HG03442 (cell line): ENCODE data around the gene CUL2.
"Not testable (repeated sequence)": the region's sequence is repeated elsewhere in the genome, so short reads cannot be mapped to it uniquely, and the experiment has no call there.

Experiments used
- ATAC-seq: cut with Tn5 transposase; IDR thresholded peaks from one replicate; pipeline ENCODE4 v1.9.1; 2021; ENCODE audit warnings: mild to moderate bottlenecking, moderate library complexity; ENCODE audit not compliant: unreplicated experiment

Gene CUL2

DNA sequence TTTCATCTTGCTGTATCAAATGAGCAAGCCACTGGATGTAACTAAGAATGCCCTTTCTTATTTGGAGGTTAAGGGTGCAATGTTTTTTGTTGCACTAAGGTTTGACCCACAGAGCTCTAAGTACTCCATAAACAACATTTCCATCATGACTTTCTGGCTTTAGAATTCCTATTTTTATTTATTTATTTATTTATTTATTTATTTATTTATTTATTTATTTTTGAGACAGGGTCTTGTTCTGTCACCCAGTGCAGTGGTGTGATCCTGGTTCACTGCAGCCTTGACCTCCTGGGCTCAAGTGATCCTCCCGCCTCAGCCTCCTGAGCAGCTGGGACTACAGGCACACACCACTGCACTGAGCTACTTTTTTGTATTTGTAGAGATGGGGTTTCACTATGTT, 9.9 kb downstream of the CUL2 start:
- not testable (repeated sequence) for ATAC-seq

GRCh38 chr10:35079763-35080162, 10.4 kb downstream of the CUL2 start:
- no peak for ATAC-seq

- no peak for ATAC-seq
Measured at GRCh38 chr10:35079265-35079664, 10.9 kb downstream of the CUL2 start.

DNA sequence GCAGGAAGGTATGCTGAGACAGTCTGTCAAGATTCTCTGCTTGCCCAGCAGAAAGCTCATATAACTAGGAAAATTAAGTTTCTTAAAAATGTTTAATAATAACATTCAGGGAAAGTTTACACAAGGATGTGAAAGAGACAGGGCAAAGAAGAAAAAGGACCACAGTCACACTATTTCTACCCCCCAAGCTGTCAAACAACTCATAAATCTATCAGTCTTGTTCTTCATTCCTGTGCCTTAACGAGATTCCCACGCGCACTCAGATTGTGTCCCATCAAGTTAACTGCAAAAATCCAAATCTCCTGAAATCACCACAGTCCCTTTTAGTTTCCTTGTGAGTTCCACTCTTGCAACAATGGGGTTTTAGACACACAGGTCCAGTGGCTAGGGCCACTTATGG, 14.9 kb downstream of the CUL2 start:
- no peak for ATAC-seq

DNA sequence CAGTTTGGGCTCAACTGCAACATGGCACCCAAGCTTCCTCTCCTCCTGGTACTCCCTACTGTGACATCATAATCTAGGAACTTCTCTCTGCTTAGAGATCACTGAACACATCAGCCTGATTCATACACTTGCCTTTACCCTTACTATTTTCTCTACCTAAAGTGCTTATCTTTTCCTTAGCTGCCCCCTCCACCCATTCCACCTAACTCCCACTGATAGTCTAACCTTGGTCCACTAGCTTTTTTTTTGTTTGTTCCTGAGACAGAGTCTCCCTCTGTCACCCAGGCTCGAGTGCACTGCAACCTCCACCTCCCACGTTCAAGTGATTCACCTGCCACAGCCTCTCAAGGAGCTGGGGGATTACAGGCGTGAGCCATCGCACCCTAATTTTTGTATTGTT, 15.9 kb downstream of the CUL2 start:
- no peak for ATAC-seq

GRCh38 chr10:35070521-35070920, 19.6 kb downstream of the CUL2 start:
- no peak for ATAC-seq

- no peak for ATAC-seq
Measured at GRCh38 chr10:35063837-35064454, 26.2 kb downstream of the CUL2 start.

DNA sequence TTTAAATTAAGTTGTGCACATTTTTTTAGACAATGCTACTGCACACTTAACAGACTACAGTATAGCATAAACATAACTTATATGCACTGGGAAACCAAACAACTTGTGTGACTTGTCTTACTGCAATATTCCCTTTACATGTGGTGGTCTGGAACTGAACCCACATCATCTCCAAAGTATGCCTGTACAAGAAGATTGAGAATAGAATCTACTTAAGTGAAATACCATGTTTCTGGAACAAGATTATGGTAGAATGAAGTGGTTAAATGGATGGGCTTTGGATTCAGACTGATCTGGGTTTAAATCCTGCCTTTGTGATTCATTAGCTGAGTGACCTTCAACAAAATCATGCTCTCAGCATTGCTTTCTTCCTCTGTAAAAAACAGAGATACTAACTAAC, 30.7 kb downstream of the CUL2 start:
- ATAC-seq = no peak

DNA sequence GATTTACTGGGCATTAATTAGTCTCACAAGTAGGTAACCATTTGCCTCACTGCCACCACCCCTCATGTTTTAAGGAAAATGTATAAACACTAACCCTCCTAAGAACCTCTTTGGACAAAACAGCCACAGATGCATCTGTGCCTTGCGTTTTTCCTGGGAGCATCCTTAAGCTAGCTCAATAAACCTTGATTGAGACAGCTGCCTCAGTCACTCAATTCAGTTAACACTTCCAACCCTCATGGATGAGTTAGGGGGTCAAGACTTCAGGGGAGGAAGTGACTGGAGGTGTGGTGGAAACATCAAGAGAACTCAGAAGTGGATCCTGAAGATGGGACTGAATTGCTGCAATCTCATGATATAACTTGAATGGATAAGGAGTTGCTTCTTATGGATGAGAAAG, 31.5 kb downstream of the CUL2 start:
- no peak for ATAC-seq

DNA sequence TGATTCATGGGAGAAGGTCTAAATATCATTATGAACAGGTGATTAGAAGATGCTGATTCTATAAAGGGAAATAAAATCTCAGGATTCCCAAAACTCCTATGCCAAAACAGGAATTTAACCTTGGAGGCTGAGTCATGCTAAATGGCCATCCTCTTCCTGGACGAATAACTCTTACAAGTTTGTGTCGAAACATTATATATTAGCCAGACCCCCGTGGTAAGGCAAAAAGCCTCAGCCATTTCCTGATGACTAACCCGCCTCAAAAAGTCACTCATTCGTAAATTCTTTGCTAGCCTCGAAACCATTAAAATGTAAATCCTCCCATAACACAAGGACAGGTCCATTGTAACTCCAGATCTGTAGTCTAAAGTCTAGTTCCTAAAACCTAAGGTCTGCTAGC, 32.0 kb downstream of the CUL2 start:
- peak; percentile 65 for ATAC-seq

GRCh38 chr10:35056686-35057085, 33.5 kb downstream of the CUL2 start:
- ATAC-seq = no peak

DNA sequence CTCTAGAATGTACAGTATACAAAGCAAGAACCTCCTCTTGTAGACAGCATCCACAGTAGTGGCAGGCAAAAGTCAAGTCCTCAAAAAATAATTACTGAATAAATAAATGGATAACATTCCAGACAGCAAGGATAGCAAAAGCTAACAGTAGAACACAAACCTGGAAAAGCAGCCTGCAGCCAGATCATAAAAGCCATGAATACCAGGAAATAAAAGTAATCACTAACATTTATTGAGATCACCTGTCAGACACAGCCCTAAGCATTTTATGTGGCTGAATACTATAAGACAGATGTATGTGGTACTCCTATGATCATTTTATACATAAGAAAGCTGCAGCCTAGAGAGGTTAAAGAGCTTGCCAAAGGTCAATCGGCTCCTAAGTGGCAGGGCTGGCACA, 34.0 kb downstream of the CUL2 start:
- ATAC-seq = no peak

DNA sequence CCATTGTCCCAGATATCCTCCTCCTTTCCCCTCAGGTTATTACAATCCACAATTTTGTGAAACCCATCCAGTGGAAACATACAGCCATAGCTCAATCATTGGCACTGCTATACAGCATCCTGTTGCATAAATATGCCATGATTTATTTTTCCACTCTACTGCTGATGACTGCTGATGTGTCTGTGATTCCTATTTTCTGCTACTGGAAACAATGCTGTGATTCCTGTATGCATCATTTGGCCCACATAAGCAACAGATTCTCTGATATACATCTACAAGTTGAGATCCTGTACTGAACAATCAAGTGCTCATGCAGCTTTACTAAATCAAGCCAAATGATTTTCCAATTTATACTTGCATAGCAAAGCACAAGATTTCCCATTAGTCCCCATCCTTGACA, 39.6 kb downstream of the CUL2 start:
- ATAC-seq = no peak

GRCh38 chr10:35046074-35046473, 44.1 kb downstream of the CUL2 start:
- ATAC-seq = no peak

GRCh38 chr10:35045275-35045674, 44.9 kb downstream of the CUL2 start:
- not testable (repeated sequence) for ATAC-seq

- ATAC-seq = no peak
Measured at GRCh38 chr10:35043796-35044344, 46.3 kb downstream of the CUL2 start.

DNA sequence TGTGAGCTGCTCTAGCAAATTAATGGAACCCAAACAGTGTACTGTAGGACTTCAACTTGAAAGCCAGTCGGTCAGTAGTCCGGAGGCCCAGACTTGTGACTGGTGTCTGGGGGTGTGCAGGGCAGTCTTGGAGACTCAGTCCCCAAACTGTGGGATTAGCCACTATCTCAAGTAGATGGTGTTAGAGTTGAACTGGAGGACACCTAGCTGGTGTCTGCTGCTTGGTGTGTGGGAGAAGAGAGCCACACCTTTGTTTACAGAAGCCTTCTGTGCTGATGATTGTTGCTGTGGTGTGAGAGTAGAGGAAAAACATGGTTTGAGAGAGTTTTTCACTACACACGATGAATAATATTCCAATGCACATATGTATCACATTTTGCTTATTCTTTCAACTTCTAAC, 47.4 kb downstream of the CUL2 start:
- ATAC-seq = no peak

GRCh38 chr10:35041502-35041879, 48.6 kb downstream of the CUL2 start:
- ATAC-seq = no peak

- ATAC-seq = no peak
Measured at GRCh38 chr10:35040760-35041501, 49.2 kb downstream of the CUL2 start.

DNA sequence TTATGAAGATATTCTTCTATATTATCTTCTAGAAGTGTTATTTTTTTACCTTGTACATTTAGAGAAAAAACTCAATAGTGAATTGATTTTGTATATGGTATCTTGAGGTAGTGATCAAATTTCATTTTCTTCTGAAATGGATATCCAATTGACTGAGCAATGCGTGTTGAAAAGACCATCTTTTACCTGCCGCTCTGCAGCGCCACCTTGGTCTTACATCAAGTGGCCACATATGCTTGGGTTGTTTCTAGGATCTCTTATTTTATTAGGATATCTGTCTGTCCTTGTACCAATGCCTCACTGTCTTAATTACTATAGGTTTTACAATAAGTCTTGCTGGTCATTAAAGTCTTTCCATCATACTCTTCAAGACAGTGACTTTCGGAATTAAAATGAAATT, 53.0 kb downstream of the CUL2 start:
- ATAC-seq = no peak

GRCh38 chr10:35035606-35036005, 54.5 kb downstream of the CUL2 start:
- no peak for ATAC-seq

DNA sequence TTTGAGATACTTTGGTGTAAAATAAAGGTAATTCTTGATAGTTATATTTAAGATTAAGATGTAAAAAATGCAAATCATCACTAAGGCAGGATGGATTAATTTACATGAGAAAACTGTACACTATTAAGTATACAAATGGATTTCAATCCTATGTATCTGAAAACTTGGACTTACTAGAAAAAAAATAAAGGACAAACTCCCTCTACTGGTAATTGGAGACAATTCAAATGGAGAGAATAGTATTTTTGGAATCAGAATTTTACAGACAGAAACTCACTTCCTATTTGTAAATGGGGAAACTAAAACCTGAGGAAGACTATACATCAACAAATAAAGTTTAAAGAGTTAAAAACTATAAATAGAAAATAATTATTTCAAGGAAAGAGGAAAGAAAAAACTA, 62.6 kb downstream of the CUL2 start:
- no peak for ATAC-seq

DNA sequence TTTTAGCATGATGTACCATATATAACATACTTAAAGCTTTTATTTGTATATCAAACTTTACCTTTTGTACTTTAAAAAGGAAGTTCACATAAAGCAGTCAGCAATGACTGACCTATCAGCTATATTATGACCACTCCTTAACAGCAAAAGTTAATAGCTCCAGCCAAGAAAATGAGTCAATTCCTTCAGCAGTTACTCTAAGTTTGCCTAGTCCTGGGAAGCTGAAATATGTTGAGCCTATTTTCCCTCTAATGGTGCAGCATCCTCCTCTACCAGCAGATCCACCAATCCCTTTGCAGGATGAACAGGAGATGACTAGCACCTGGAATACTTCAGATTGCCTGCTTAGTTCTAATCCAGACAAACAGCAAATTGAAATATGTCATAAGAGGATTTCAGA, 64.2 kb downstream of the CUL2 start:
- ATAC-seq = no peak
